ENCODE data around the gene SLC25A4.

The SLC25A4 gene

DNA sequence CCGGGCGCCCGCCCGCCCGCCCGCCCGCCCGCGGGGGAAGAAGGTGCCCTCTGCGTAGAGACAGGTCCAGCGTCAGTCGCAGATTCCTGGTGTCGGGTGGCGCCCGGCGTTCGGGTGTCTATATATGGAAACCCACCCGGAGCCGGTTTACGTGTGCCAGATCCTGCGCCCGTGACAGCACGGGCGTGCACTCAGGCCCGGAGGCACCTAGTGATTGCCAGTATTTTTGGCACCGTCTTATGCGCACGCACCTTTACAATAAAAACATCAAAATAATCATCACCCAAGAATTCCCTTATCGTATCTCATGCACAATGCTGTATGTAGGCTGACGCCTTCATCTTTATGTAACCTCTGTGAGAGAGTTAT lies 519 bp downstream of the SLC25A4 start:
- no peak for DNase-seq (ENCODE audit: low read depth)
- peak overlapping the region; percentile 37 for H3K4me3 ChIP-seq (ENCODE audit: control insufficient read depth, low read depth, low read length)
- TF ChIP-seq, protein P1, sequence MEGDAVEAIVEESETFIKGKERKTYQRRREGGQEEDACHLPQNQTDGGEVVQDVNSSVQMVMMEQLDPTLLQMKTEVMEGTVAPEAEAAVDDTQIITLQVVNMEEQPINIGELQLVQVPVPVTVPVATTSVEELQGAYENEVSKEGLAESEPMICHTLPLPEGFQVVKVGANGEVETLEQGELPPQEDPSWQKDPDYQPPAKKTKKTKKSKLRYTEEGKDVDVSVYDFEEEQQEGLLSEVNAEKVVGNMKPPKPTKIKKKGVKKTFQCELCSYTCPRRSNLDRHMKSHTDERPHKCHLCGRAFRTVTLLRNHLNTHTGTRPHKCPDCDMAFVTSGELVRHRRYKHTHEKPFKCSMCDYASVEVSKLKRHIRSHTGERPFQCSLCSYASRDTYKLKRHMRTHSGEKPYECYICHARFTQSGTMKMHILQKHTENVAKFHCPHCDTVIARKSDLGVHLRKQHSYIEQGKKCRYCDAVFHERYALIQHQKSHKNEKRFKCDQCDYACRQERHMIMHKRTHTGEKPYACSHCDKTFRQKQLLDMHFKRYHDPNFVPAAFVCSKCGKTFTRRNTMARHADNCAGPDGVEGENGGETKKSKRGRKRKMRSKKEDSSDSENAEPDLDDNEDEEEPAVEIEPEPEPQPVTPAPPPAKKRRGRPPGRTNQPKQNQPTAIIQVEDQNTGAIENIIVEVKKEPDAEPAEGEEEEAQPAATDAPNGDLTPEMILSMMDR (conservative IDR thresholded peaks at IDR 0.05; ENCODE audit: control insufficient read depth, insufficient read depth, low read depth, low read length) = no peak

DNA sequence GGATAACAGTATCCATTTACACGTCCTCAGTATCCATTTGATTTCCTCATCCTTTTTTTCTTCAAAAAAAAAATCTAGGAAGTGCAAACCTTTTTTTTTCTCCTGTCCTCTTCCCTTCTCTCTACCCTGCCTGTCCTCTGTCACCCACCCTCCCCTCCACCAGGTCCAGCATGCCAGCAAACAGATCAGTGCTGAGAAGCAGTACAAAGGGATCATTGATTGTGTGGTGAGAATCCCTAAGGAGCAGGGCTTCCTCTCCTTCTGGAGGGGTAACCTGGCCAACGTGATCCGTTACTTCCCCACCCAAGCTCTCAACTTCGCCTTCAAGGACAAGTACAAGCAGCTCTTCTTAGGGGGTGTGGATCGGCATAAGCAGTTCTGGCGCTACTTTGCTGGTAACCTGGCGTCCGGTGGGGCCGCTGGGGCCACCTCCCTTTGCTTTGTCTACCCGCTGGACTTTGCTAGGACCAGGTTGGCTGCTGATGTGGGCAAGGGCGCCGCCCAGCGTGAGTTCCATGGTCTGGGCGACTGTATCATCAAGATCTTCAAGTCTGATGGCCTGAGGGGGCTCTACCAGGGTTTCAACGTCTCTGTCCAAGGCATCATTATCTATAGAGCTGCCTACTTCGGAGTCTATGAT lies 1.7 kb downstream of the SLC25A4 start:
- no peak for DNase-seq (ENCODE audit: low read depth)
- no peak overlapping the region for H3K4me3 ChIP-seq (ENCODE audit: control insufficient read depth, low read depth, low read length)
- TF ChIP-seq, protein P1 (conservative IDR thresholded peaks at IDR 0.05; ENCODE audit: control insufficient read depth, insufficient read depth, low read depth, low read length) = no peak

DNA sequence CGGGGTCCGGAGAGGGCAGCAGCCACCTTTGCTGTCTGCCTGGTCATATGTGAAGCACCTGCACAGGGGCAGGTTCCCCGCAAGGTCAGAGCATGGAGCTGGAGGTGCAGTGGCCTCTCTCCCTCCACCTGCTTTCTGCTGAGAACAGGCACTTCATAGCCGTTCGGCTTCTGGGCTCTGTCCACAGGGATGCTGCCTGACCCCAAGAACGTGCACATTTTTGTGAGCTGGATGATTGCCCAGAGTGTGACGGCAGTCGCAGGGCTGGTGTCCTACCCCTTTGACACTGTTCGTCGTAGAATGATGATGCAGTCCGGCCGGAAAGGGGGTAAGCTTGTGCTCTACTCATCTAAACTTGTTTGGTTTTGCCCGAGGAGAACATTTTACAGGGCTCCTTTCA lies 2.5 kb downstream of the SLC25A4 start:
- H3K4me3 ChIP-seq (ENCODE audit: control insufficient read depth, low read depth, low read length) = no peak overlapping the region
- TF ChIP-seq, protein P1 (conservative IDR thresholded peaks at IDR 0.05; ENCODE audit: control insufficient read depth, insufficient read depth, low read depth, low read length) = no peak
- DNase-seq (ENCODE audit: low read depth) = no peak

DNA sequence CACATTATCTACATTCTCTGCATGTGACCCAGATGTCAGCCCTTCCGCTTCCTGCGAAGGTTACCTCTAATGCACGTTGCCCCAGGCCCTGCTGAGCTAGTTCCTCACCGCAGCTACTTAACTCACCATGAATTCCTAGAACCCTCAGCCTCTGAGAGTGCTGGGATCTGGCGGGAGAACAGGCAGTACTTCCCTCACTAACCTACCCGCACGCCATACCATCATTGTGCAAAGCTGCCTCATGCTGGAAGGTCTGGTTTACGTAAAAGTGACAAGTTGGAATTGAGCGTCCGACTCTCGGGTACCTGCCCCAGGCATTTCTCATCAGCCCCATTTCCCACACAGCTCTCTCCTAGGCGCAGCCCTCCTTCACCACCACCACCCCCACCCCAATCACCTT lies 6.3 kb downstream of the SLC25A4 start:
- no peak overlapping the region for H3K4me3 ChIP-seq (ENCODE audit: control insufficient read depth, low read depth, low read length)
- no peak for DNase-seq (ENCODE audit: low read depth)
- TF ChIP-seq, protein P1 (conservative IDR thresholded peaks at IDR 0.05; ENCODE audit: control insufficient read depth, insufficient read depth, low read depth, low read length) = no peak

DNA sequence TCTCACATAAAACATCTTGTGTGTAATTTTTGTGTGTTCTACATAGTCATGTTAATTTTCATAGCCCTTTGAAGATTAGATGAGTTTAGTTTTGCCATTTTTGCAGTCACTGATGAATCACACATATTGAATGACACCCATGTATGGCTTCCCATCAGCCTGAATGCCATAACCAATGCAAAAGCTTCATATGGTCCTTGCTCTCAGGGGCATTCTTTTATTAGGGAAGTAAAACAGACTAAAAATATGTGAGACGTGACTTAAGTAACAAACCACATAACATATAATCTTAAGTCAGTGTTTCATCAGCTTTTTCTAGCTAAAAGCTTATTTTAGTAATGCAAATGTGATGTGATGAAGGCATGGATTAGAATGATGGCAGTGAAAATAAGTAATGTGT lies 8.2 kb downstream of the SLC25A4 start:
- no peak for DNase-seq (ENCODE audit: low read depth)

DNA sequence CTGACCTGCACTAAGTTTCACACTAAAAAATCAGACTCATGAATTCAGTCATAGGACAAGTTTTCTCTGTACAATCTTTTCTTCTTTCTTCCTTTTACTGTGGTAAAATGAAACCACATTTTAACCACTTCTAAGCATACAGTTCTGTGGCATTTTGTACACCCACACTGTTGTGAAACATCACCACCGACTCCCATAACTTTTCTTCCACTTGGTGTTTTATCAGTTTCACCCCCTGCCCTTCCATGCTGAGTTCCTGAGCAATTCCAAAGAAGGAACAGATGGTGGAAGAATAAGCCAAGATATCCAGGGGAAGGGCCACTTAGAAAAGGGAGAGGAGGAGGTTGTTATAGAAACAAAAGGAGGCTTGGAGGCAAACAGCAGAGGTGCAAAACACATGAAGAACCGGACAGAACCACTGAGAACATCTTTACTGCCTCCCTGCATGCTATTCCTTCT lies 22.6 kb downstream of the SLC25A4 start:
- DNase-seq (ENCODE audit: low read depth) = peak; percentile 88
- H3K4me3 ChIP-seq (ENCODE audit: control insufficient read depth, low read depth, low read length) = no peak overlapping the region
- TF ChIP-seq, protein P1 (conservative IDR thresholded peaks at IDR 0.05; ENCODE audit: control insufficient read depth, insufficient read depth, low read depth, low read length) = no peak

More for the DNA sequence above, 8.2 kb downstream of the SLC25A4 start:
- TF ChIP-seq, protein P1 (conservative IDR thresholded peaks at IDR 0.05; ENCODE audit: control insufficient read depth, insufficient read depth, low read depth, low read length) = no peak
- no peak overlapping the region for H3K4me3 ChIP-seq (ENCODE audit: control insufficient read depth, low read depth, low read length)

DNA sequence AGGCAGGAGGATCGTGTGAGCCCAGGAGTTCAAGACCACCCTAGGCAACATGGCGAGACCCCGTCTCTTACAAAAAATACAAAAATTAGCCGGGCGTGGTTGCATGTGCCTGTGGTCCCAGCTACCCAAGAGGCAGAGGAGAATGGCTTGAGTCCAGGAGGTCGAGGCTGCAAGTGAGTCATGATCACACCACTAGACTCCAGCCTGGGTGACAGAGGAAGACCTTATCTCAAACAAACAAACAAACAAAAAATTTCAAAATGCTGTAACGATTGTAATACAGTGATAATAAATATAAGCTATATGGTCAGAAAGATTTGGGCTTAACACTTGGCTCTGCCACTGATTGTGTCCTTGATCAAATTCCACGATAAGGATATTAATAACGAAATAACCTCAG lies 24.2 kb downstream of the SLC25A4 start:
- peak; percentile 35 for DNase-seq (ENCODE audit: low read depth)
- H3K4me3 ChIP-seq (ENCODE audit: control insufficient read depth, low read depth, low read length) = no peak overlapping the region
- TF ChIP-seq, protein P1 (conservative IDR thresholded peaks at IDR 0.05; ENCODE audit: control insufficient read depth, insufficient read depth, low read depth, low read length) = no peak

Measured in fibroblast of mammary gland (primary cell).